ENCODE data around the gene KLF2.
A peak's percentile ranks its signal among the peaks of the same experiment; 100 is the strongest.
"Not testable (repeated sequence)": the region's sequence is repeated elsewhere in the genome, so short reads cannot be mapped to it uniquely, and the experiment has no call there.

Gene KLF2
- total RNA-seq, result 86.2 to 198 reads per million in 2 donors

- DNase-seq, result peak; percentile 98
Observed at GRCh38 chr19:16324384-16325160, at the start of gene KLF2. KLF2 (plus strand) TSS chr19:16324826; CDS start chr19:16324924, 98 bp downstream.

- DNase-seq, result no peak
Observed at GRCh38 chr19:16280306-16280705, 44.3 kb upstream of the KLF2 start.

GRCh38 chr19:16281743-16282142 lies 42.9 kb upstream of the KLF2 start:
- DNase-seq, result no peak

- no peak for DNase-seq
Observed at GRCh38 chr19:16283210-16284061, 41.2 kb upstream of the KLF2 start.

GRCh38 chr19:16284505-16284904 lies 40.1 kb upstream of the KLF2 start:
- no peak for DNase-seq

- not testable (repeated sequence) for DNase-seq
Observed at GRCh38 chr19:16285079-16285478, 39.5 kb upstream of the KLF2 start.

GRCh38 chr19:16285769-16286498 lies 38.7 kb upstream of the KLF2 start:
- DNase-seq, result no peak

- DNase-seq, result no peak
Observed at GRCh38 chr19:16288544-16288943, 36.1 kb upstream of the KLF2 start.

- DNase-seq, result no peak
Observed at GRCh38 chr19:16289594-16289993, 35.0 kb upstream of the KLF2 start.

GRCh38 chr19:16290692-16291091 lies 33.9 kb upstream of the KLF2 start:
- no peak for DNase-seq

GRCh38 chr19:16293118-16294091 lies 31.2 kb upstream of the KLF2 start:
- DNase-seq, result no peak

- no peak for DNase-seq
Observed at GRCh38 chr19:16295057-16295456, 29.6 kb upstream of the KLF2 start.

- DNase-seq, result no peak
Observed at GRCh38 chr19:16296713-16297112, 27.9 kb upstream of the KLF2 start.

GRCh38 chr19:16297575-16298178 lies 26.9 kb upstream of the KLF2 start:
- no peak for DNase-seq

- no peak for DNase-seq
Observed at GRCh38 chr19:16298334-16298733, 26.3 kb upstream of the KLF2 start.

GRCh38 chr19:16301999-16302694 lies 22.5 kb upstream of the KLF2 start:
- DNase-seq, result no peak

GRCh38 chr19:16303755-16304154 lies 20.9 kb upstream of the KLF2 start:
- no peak for DNase-seq

- not testable (repeated sequence) for DNase-seq
Observed at GRCh38 chr19:16304511-16304910, 20.1 kb upstream of the KLF2 start.

GRCh38 chr19:16305060-16305459 lies 19.6 kb upstream of the KLF2 start:
- DNase-seq, result not testable (repeated sequence)

GRCh38 chr19:16306728-16307402 lies 17.8 kb upstream of the KLF2 start:
- DNase-seq, result no peak
